Mesenchymal stem cell (in vitro differentiated cells and primary cell): ENCODE data around the gene EXOC6B.

Source experiments
- DNase-seq: peaks from one replicate; pipeline ENCODE4 v3.0.0-alpha.2; 2013
- H2AFZ ChIP-seq: one replicate; pipeline ENCODE4 v1.6.1; 2013; ENCODE audit warnings: low read depth, mild to moderate bottlenecking, control low read depth, inconsistent platforms, low read length, moderate library complexity
- H2AK5ac ChIP-seq: 2 replicates; pipeline ENCODE4 v1.6.1; 2013; ENCODE audit warnings: low read length, moderate library complexity, mild to moderate bottlenecking, inconsistent platforms; ENCODE audit not compliant: severe bottlenecking
- H2BK120ac ChIP-seq: one replicate; pipeline ENCODE4 v1.6.1; 2013; ENCODE audit warnings: low read depth, mild to moderate bottlenecking, inconsistent platforms, low read length, moderate library complexity
- H2BK12ac ChIP-seq, 2 experiments: one replicate each; pipeline ENCODE4 v1.6.1; 2013; ENCODE audit warnings: inconsistent platforms in 2 of 2, low read length in 2 of 2, mild to moderate bottlenecking in 2 of 2, moderate library complexity in 2 of 2, control low read depth in 1 of 2
- H2BK15ac ChIP-seq: one replicate; pipeline ENCODE4 v1.6.1; 2013; ENCODE audit warnings: mild to moderate bottlenecking, low read depth, inconsistent platforms; ENCODE audit not compliant: poor library complexity, severe bottlenecking
- H2BK5ac ChIP-seq: 2 replicates; pipeline ENCODE4 v1.6.1; 2013; ENCODE audit warnings: low read depth, mild to moderate bottlenecking, low read length, control low read depth, inconsistent platforms; ENCODE audit not compliant: poor library complexity, severe bottlenecking
- H3K14ac ChIP-seq, 2 experiments: one replicate each; pipeline ENCODE4 v1.6.1; 2013; ENCODE audit warnings: inconsistent platforms in 2 of 2, low read length in 2 of 2, control low read depth in 1 of 2, mild to moderate bottlenecking in 1 of 2, moderate library complexity in 1 of 2
- H3K18ac ChIP-seq, 2 experiments: one replicate each; pipeline ENCODE4 v1.6.1; 2013; ENCODE audit warnings: inconsistent platforms in 2 of 2, low read length in 2 of 2, control low read depth in 1 of 2, low read depth in 1 of 2, mild to moderate bottlenecking in 1 of 2
- H3K23ac ChIP-seq, 2 experiments: one replicate each; pipeline ENCODE4 v1.6.1; 2013; ENCODE audit warnings: inconsistent platforms in 2 of 2, low read length in 2 of 2, mild to moderate bottlenecking in 2 of 2, moderate library complexity in 2 of 2, control low read depth in 1 of 2
- H3K27ac ChIP-seq: 2 replicates; pipeline ENCODE4 v1.5.1; 2013; ENCODE audit warnings: mild to moderate bottlenecking, moderate library complexity, low read length, control low read depth, inconsistent platforms; ENCODE audit not compliant: poor library complexity, severe bottlenecking
- H3K27me3 ChIP-seq, 2 experiments: 2 replicates each; pipeline versions ENCODE4 v1.6.1 to v1.7.0; 2013; ENCODE audit warnings: low read length in 2 of 2, mild to moderate bottlenecking in 2 of 2, moderate library complexity in 2 of 2, control low read depth in 1 of 2, inconsistent platforms in 1 of 2; ENCODE audit not compliant: control insufficient read depth in 1 of 2, insufficient read depth in 1 of 2
- H3K36me3 ChIP-seq, 2 experiments: 2 replicates each; pipeline versions ENCODE4 v1.6.1 to v1.7.0; 2013; ENCODE audit warnings: low read length in 2 of 2, control low read depth in 1 of 2, inconsistent platforms in 1 of 2, low read depth in 1 of 2, mild to moderate bottlenecking in 1 of 2; ENCODE audit not compliant: insufficient read depth in 2 of 2, control insufficient read depth in 1 of 2
- H3K4ac ChIP-seq, 2 experiments: one replicate each; pipeline ENCODE4 v1.6.1; 2013; ENCODE audit warnings: inconsistent platforms in 2 of 2, low read length in 2 of 2, mild to moderate bottlenecking in 2 of 2, moderate library complexity in 2 of 2, control low read depth in 1 of 2, low read depth in 1 of 2
- H3K4me1 ChIP-seq: 2 replicates; pipeline ENCODE4 v1.6.1; 2013; ENCODE audit warnings: low read depth, low read length, control low read depth; ENCODE audit not compliant: control insufficient read depth, insufficient read depth
- H3K4me2 ChIP-seq: 2 replicates; pipeline ENCODE4 v1.6.1; 2013; ENCODE audit warnings: low read length, mild to moderate bottlenecking, inconsistent platforms; ENCODE audit not compliant: poor library complexity, severe bottlenecking
- H3K4me3 ChIP-seq, 2 experiments: 2 replicates each; pipeline versions ENCODE4 v1.5.1 to v1.7.0; 2013; ENCODE audit warnings: low read length in 2 of 2, mild to moderate bottlenecking in 2 of 2, control low read depth in 1 of 2, low read depth in 1 of 2; ENCODE audit not compliant: insufficient read depth in 1 of 2
- H3K79me1 ChIP-seq: replicated peaks from 2 replicates; pipeline ENCODE4 v1.6.1; 2013; ENCODE audit warnings: mild to moderate bottlenecking, control low read depth, low read length, inconsistent platforms; ENCODE audit not compliant: poor library complexity, severe bottlenecking
- H3K9ac ChIP-seq: 2 replicates; pipeline ENCODE4 v1.7.0; 2013; ENCODE audit warnings: mild to moderate bottlenecking, low read length, moderate library complexity
- H3K9me3 ChIP-seq: 2 replicates; pipeline ENCODE4 v1.7.0; 2013; ENCODE audit warnings: mild to moderate bottlenecking, low read length; ENCODE audit not compliant: control insufficient read depth
- H4K8ac ChIP-seq: one replicate; pipeline ENCODE4 v1.6.1; 2013; ENCODE audit warnings: inconsistent platforms, mild to moderate bottlenecking, low read length, moderate library complexity
- H4K91ac ChIP-seq: one replicate; pipeline ENCODE4 v1.6.1; 2013; ENCODE audit warnings: mild to moderate bottlenecking, low read length, inconsistent platforms
- WGBS: methylation state at CpG from one replicate; pipeline ENCODE4 v1.1.7; 2013; ENCODE audit warnings: mixed read lengths; 5-methylcytosine and 5-hydroxymethylcytosine counted together

The EXOC6B gene

GRCh38 chr2:72316774-72317173 is 509.1 kb downstream of the EXOC6B start:
- no peaks in the 10 kb centered on the region for H3K27me3 ChIP-seq
- H3K4me1 ChIP-seq: no peaks in the 10 kb centered on the region
- no peak overlapping the region for H3K9ac ChIP-seq
- no peaks in the 10 kb centered on the region for H3K36me3 ChIP-seq
- no peak overlapping the region for H3K4ac ChIP-seq
- H3K23ac ChIP-seq: no peak overlapping the region
- peaks cover 2% of the 10 kb centered on the region for H3K79me1 ChIP-seq
- no peak overlapping the region for H4K91ac ChIP-seq
- no peak overlapping the region for H3K4me2 ChIP-seq
- H2BK15ac ChIP-seq: no peak overlapping the region
- no peaks in the 10 kb centered on the region for H3K9me3 ChIP-seq
- H2AFZ ChIP-seq: no peak overlapping the region
- no peak overlapping the region for H4K8ac ChIP-seq
- H3K14ac ChIP-seq: no peak overlapping the region
- H2BK12ac ChIP-seq: no peak overlapping the region
- H2AK5ac ChIP-seq: no peak overlapping the region
- H2BK120ac ChIP-seq: no peak overlapping the region
- DNase-seq: no peak
- no peak overlapping the region for H3K27ac ChIP-seq
- H3K18ac ChIP-seq: no peak overlapping the region
- H3K4me3 ChIP-seq: no peak overlapping the region
- no peak overlapping the region for H2BK5ac ChIP-seq

GRCh38 chr2:72300147-72300684 is 525.6 kb downstream of the EXOC6B start:
- H3K4me1 ChIP-seq: no peaks in the 10 kb centered on the region
- no peak overlapping the region for H3K23ac ChIP-seq
- H2AFZ ChIP-seq: no peak overlapping the region
- H2BK12ac ChIP-seq: no peak overlapping the region
- H3K36me3 ChIP-seq: peaks cover 0 to 3% of the 10 kb centered on the region in 2 experiments
- H4K91ac ChIP-seq: no peak overlapping the region
- no peak overlapping the region for H2AK5ac ChIP-seq
- no peak overlapping the region for H2BK15ac ChIP-seq
- 94% methylated on average over 9 of the region's 9 CpGs for WGBS
- no peak overlapping the region for H3K4me3 ChIP-seq
- no peak overlapping the region for H3K27ac ChIP-seq
- no peaks in the 10 kb centered on the region for H3K79me1 ChIP-seq
- no peak for DNase-seq
- H3K9ac ChIP-seq: no peak overlapping the region
- no peak overlapping the region for H3K4me2 ChIP-seq
- H3K9me3 ChIP-seq: no peaks in the 10 kb centered on the region
- no peak overlapping the region for H2BK5ac ChIP-seq
- H3K4ac ChIP-seq: no peak overlapping the region
- H3K14ac ChIP-seq: no peak overlapping the region
- H2BK120ac ChIP-seq: no peak overlapping the region
- no peaks in the 10 kb centered on the region for H3K27me3 ChIP-seq
- H3K18ac ChIP-seq: no peak overlapping the region
- no peak overlapping the region for H4K8ac ChIP-seq

- Histone ChIP-seq H3K27ac (no peak overlapping the region), H2BK12ac (no peak overlapping the region), H3K4me3 (no peak overlapping the region), H3K36me3 (no peaks in the 10 kb centered on the region), H3K9ac (no peak overlapping the region), H3K23ac (no peak overlapping the region), H3K14ac (no peak overlapping the region), H4K91ac (no peak overlapping the region), H3K4ac (no peak overlapping the region), H3K18ac (no peak overlapping the region), H2BK15ac (no peak overlapping the region), H4K8ac (no peak overlapping the region), H3K27me3 (no peaks in the 10 kb centered on the region), H2AK5ac (no peak overlapping the region), H3K9me3 (no peaks in the 10 kb centered on the region), H2BK120ac (no peak overlapping the region), H2BK5ac (no peak overlapping the region), H3K4me1 (no peaks in the 10 kb centered on the region), H3K4me2 (no peak overlapping the region), H2AFZ (no peak overlapping the region), H3K79me1 (no peaks in the 10 kb centered on the region)
- no CpG with 5 or more reads among the region's 1 CpG for WGBS
- DNase-seq: no peak
Measured at GRCh38 chr2:72293620-72294019, 532.2 kb downstream of the EXOC6B start.

GRCh38 chr2:72292433-72292832 is 533.4 kb downstream of the EXOC6B start:
- Histone ChIP-seq H4K91ac (no peak overlapping the region), H2AK5ac (no peak overlapping the region), H3K4me1 (no peaks in the 10 kb centered on the region), H3K36me3 (no peaks in the 10 kb centered on the region), H2BK5ac (no peak overlapping the region), H3K4me3 (no peak overlapping the region), H3K14ac (no peak overlapping the region), H3K27me3 (no peaks in the 10 kb centered on the region), H3K23ac (no peak overlapping the region), H3K18ac (no peak overlapping the region), H2BK15ac (no peak overlapping the region), H2BK12ac (no peak overlapping the region), H4K8ac (no peak overlapping the region), H2AFZ (no peak overlapping the region), H3K4me2 (no peak overlapping the region), H3K4ac (no peak overlapping the region), H3K9me3 (no peaks in the 10 kb centered on the region), H3K79me1 (no peaks in the 10 kb centered on the region), H3K27ac (no peak overlapping the region), H3K9ac (no peak overlapping the region), H2BK120ac (no peak overlapping the region)
- DNase-seq: no peak
- no CpG with 5 or more reads among the region's 1 CpG for WGBS
